ENCODE measurements around the gene UBE2O.

The UBE2O gene

GRCh38 chr17:76410328-76410965, 42.5 kb downstream of the UBE2O start:
- no peak for DNase-seq

- DNase-seq = peak; percentile 67
These were observed 44.7 kb downstream of the UBE2O start for GRCh38 chr17:76408037-76408849.

GRCh38 chr17:76407509-76407908, 45.4 kb downstream of the UBE2O start:
- DNase-seq = no peak

GRCh38 chr17:76405967-76406647, 46.8 kb downstream of the UBE2O start:
- peak; percentile 64 for DNase-seq

GRCh38 chr17:76405607-76405966, 47.4 kb downstream of the UBE2O start:
- no peak for DNase-seq

GRCh38 chr17:76404976-76405563, 47.9 kb downstream of the UBE2O start:
- no peak for DNase-seq

- no peak for DNase-seq
These were observed 48.7 kb downstream of the UBE2O start for GRCh38 chr17:76404256-76404655.

GRCh38 chr17:76402711-76403110, 50.2 kb downstream of the UBE2O start:
- DNase-seq = no peak

GRCh38 chr17:76399175-76400172, 53.5 kb downstream of the UBE2O start:
- no peak for DNase-seq

- DNase-seq = no peak
These were observed 54.3 kb downstream of the UBE2O start for GRCh38 chr17:76398523-76399174.

- peak; percentile 71 for DNase-seq
These were observed 55.0 kb downstream of the UBE2O start for GRCh38 chr17:76397687-76398522.

- DNase-seq = peak; percentile 17
These were observed 55.8 kb downstream of the UBE2O start for GRCh38 chr17:76397184-76397583.

- DNase-seq = no peak
These were observed 57.0 kb downstream of the UBE2O start for GRCh38 chr17:76395980-76396379.

- peak; percentile 15 for DNase-seq
These were observed 58.8 kb downstream of the UBE2O start for GRCh38 chr17:76394166-76394565.

- DNase-seq = no peak
These were observed 61.7 kb downstream of the UBE2O start for GRCh38 chr17:76391200-76391715.

GRCh38 chr17:76390003-76390421, 62.9 kb downstream of the UBE2O start:
- DNase-seq = no peak

GRCh38 chr17:76388966-76389888, 63.7 kb downstream of the UBE2O start:
- no peak for DNase-seq

GRCh38 chr17:76386966-76387765, 65.8 kb downstream of the UBE2O start:
- no peak for DNase-seq
